Chondrocyte (in vitro differentiated cells): ENCODE results near the gene NTRK3. TPM values are rescaled to one million over a fixed set of nuclear protein-coding genes. Genes with fewer than 3 reads are reported as not detected.

Experiments
- DNase-seq: peaks from one replicate; pipeline ENCODE4 v3.0.0; 2021; ENCODE audit warnings: mixed read lengths, low spot score
- H3K27ac Mint-ChIP-seq: one replicate; pipeline ENCODE4 v1.8.0; 2021; ENCODE audit warnings: mild to moderate bottlenecking, moderate library complexity, mixed read lengths; ENCODE audit not compliant: unreplicated experiment
- H3K27me3 Mint-ChIP-seq: 2 replicates; pipeline ENCODE4 v1.8.0; 2021; ENCODE audit warnings: low read depth, mixed read lengths
- H3K36me3 Mint-ChIP-seq: 2 replicates; pipeline ENCODE4 v1.8.0; 2021; ENCODE audit warnings: low read depth, mixed read lengths
- H3K4me1 Mint-ChIP-seq: 2 replicates; pipeline ENCODE4 v1.8.0; 2021; ENCODE audit warnings: low read depth, mild to moderate bottlenecking, mixed read lengths
- H3K4me3 Mint-ChIP-seq: one replicate; pipeline ENCODE4 v1.8.0; 2021; ENCODE audit warnings: mild to moderate bottlenecking, moderate library complexity, mixed read lengths; ENCODE audit not compliant: unreplicated experiment
- H3K9me3 Mint-ChIP-seq: 2 replicates; pipeline ENCODE4 v1.8.0; 2021; ENCODE audit warnings: low read depth, mixed read lengths
- total RNA-seq: library from RNA; stranded (reverse); gene quantifications from 3 replicates; pipeline ENCODE4 v1.2.1, GENCODE V29; 2021
- TF ChIP-seq, protein P1 (sequence below): fragments of 200-600 bp; sonication (generic); IDR thresholded peaks from 2 replicates; pipeline ENCODE4 v1.5.0; 2021; ENCODE audit warnings: antibody characterized with exemption, mild to moderate bottlenecking, moderate library complexity

The NTRK3 gene
- total RNA-seq, 1 donor from 2014 or later, result not detected

DNA sequence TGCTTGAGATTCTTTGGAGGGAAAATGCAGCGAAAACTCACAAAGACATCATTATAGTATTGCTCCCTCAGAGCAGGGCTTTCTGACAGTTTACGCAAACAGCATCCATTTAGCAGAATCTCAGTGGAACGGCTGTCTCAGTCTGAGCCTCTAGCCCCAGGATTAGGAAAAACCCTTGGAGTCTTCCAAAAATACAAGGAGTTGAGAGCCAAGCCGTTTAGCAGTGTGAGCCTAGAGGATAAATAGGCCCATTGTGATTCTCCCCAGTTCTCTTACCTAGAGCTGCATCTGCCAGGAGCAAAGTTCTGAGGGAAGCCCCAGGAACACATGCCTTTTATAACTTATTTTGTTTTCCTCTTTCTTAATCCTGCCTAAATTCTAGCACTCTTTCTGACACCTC is 359.6 kb downstream of the NTRK3 start:
- H3K36me3 Mint-ChIP-seq, result no peaks in the 10 kb centered on the region
- TF ChIP-seq, protein P1, sequence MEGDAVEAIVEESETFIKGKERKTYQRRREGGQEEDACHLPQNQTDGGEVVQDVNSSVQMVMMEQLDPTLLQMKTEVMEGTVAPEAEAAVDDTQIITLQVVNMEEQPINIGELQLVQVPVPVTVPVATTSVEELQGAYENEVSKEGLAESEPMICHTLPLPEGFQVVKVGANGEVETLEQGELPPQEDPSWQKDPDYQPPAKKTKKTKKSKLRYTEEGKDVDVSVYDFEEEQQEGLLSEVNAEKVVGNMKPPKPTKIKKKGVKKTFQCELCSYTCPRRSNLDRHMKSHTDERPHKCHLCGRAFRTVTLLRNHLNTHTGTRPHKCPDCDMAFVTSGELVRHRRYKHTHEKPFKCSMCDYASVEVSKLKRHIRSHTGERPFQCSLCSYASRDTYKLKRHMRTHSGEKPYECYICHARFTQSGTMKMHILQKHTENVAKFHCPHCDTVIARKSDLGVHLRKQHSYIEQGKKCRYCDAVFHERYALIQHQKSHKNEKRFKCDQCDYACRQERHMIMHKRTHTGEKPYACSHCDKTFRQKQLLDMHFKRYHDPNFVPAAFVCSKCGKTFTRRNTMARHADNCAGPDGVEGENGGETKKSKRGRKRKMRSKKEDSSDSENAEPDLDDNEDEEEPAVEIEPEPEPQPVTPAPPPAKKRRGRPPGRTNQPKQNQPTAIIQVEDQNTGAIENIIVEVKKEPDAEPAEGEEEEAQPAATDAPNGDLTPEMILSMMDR, result no peak
- no peaks in the 10 kb centered on the region for H3K4me1 Mint-ChIP-seq
- no peaks in the 10 kb centered on the region for H3K9me3 Mint-ChIP-seq
- DNase-seq, result no peak
- H3K27ac Mint-ChIP-seq, result no peak overlapping the region
- no peaks in the 10 kb centered on the region for H3K27me3 Mint-ChIP-seq
- no peak overlapping the region for H3K4me3 Mint-ChIP-seq

DNA sequence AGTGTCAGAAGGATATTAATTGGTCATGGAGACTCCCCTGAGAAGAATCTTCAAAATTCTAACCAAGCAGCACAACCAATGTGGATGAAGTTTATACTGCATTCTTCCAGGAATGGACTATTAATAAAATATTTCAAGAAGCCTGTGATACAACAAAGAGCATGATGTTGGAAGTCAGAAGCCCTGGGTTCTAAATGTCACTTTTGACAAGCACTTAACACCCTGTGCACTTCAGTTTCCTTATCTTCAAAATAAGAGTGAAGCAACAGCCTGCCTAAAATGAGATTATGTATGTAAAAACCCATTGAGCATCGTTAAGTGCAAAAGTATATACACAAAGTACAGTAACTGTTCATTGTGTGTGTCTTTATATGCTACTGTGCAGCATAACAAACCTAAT is 369.4 kb downstream of the NTRK3 start:
- H3K4me3 Mint-ChIP-seq, result no peak overlapping the region
- TF ChIP-seq, protein P1, result no peak
- H3K27me3 Mint-ChIP-seq, result peaks cover 5% of the 10 kb centered on the region
- DNase-seq, result no peak
- H3K4me1 Mint-ChIP-seq, result no peaks in the 10 kb centered on the region
- no peaks in the 10 kb centered on the region for H3K9me3 Mint-ChIP-seq
- no peak overlapping the region for H3K27ac Mint-ChIP-seq
- H3K36me3 Mint-ChIP-seq, result no peaks in the 10 kb centered on the region

DNA sequence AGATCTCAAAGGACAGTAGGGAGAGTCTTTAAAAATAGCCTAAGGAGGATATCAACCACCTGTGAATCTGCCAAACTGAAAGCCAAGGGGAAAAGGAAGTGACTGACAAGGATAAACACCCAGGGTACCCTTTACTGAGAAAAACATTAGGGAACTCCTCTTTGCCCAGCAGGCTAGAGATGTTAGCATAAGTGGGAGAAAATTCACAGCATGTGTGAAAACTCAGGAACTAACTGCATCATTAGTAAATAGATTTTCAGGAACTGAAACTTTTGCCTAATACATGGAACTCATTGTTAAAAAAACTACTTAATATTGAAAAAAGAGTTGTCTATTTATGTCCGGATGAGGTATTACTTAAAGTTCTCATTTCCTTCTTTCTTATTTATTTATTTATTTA is 375.5 kb downstream of the NTRK3 start:
- H3K36me3 Mint-ChIP-seq, result no peaks in the 10 kb centered on the region
- no peak overlapping the region for H3K4me3 Mint-ChIP-seq
- H3K27me3 Mint-ChIP-seq, result peaks cover 2% of the 10 kb centered on the region
- H3K9me3 Mint-ChIP-seq, result no peaks in the 10 kb centered on the region
- H3K4me1 Mint-ChIP-seq, result no peaks in the 10 kb centered on the region
- no peak for DNase-seq
- no peak overlapping the region for H3K27ac Mint-ChIP-seq
- TF ChIP-seq, protein P1, result no peak

DNA sequence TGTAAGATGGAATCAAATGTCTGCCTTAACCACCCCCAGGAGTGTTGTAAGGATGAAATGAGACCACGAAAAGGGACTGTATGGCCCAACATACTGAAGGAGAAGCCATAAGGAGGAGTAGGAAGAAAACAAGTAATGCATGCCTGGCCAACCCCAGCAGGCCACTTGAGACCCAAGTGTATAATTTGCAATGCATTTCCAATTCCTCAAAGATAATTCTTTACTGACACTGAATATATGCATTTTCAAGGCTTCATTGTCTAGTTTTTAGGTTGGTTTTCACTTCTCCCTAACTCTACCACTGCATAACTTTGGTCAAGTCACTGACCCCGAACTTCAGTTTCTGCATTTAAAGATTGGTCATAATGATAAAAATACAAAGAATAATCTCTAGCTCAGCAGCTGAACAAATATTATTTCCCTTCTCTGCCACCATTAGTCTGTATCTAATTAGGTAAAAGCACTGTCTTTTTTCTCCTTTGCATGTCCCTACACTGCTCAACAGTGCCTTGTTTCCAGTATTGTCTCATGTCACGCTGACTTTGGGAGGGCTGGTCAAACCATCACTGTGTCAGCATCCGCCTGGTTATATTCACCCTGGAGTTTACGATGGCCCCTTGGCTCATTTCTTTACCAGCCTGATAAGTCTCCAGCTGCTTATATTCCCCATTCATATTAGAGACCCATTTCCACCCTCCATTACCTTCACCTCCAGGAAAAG is 378.6 kb downstream of the NTRK3 start:
- DNase-seq, result no peak
- Mint-ChIP-seq H3K27me3 (peaks cover 2% of the 10 kb centered on the region), H3K27ac (no peak overlapping the region), H3K9me3 (no peaks in the 10 kb centered on the region), H3K4me3 (no peak overlapping the region), H3K36me3 (no peaks in the 10 kb centered on the region), H3K4me1 (no peaks in the 10 kb centered on the region)
- TF ChIP-seq, protein P1, result no peak

DNA sequence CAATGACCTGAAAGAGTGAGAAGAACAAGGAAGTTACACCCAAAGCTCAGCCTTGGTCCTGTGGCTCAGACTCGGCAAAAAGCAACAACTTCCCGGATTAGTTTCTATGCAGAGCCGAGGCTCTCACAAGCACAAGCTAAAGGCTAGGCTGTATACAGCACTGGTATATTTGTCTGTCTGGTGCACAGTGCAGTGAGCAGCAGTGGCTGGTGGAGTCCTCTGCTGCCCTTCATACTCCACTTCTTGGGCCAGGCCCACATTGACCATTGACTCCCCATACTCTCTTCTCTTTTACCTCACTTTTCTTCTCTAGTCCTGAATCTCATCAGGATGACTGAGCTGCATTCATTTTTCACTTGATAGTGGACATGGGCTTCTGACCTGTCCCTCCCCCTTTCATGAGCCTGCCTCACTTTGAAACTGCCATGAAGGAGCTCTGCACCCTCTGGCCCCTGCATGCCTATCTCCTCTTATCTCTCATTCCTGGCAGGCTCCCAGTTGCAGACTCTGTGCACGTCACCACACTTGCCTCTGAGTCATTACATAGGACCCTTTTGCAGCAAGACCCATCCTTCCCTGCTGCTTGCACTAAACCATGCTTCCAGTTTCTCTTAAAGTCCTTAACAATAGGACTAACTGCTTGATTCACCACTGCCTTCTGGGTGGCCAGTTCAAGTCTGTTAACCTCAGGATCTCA is 379.3 kb downstream of the NTRK3 start:
- Mint-ChIP-seq H3K36me3 (no peaks in the 10 kb centered on the region), H3K4me1 (no peaks in the 10 kb centered on the region), H3K4me3 (no peak overlapping the region), H3K9me3 (no peaks in the 10 kb centered on the region), H3K27me3 (peaks cover 2% of the 10 kb centered on the region), H3K27ac (no peak overlapping the region)
- DNase-seq, result no peak
- TF ChIP-seq, protein P1, result no peak
